Uterus (tissue), 2 donors: ENCODE data around the gene CEACAM18.

Experiments used
- POLR2A ChIP-seq, 2 donors: fragments of 450-650 bp; IDR thresholded peaks; one replicate each; pipeline ENCODE4 v1.6.1; 2016; ENCODE audit warnings: antibody characterized with exemption in 2 of 2, mild to moderate bottlenecking in 1 of 2, moderate library complexity in 1 of 2
- TF ChIP-seq, protein P1 (sequence below), 4 experiments: fragments of 200-600 bp in 2 of 4; fragments of 450-650 bp in 2 of 4; sonication (generic) in 2 of 4; IDR thresholded peaks; one replicate each; pipeline ENCODE4 v1.5.1; 2016 to 2019; ENCODE audit warnings: antibody characterized with exemption in 4 of 4, mild to moderate bottlenecking in 2 of 4, moderate library complexity in 1 of 4

DNA sequence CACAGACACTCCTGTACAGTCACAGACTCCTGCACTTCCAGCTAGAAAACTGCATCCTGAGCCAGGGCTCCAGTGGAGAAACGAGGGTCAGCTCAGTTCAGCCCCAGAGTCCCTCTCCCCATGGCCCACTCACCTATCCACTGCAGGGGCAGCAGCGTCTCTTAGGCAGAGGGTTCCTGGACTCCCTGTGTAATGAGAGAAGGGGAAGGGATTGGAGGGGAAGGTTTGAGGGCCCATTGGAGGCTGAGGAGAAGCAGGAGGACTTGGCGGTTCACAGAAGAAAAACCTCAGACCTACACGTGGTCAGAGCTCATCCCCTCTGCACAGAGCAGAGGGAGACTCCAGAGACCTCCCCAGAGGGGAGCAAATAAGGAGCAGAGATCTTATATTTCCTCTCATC, 9.2 kb upstream of the CEACAM18 start:
- TF ChIP-seq POLR2A (IDR thresholded peaks at IDR 0.05): no peak
- TF ChIP-seq, protein P1, sequence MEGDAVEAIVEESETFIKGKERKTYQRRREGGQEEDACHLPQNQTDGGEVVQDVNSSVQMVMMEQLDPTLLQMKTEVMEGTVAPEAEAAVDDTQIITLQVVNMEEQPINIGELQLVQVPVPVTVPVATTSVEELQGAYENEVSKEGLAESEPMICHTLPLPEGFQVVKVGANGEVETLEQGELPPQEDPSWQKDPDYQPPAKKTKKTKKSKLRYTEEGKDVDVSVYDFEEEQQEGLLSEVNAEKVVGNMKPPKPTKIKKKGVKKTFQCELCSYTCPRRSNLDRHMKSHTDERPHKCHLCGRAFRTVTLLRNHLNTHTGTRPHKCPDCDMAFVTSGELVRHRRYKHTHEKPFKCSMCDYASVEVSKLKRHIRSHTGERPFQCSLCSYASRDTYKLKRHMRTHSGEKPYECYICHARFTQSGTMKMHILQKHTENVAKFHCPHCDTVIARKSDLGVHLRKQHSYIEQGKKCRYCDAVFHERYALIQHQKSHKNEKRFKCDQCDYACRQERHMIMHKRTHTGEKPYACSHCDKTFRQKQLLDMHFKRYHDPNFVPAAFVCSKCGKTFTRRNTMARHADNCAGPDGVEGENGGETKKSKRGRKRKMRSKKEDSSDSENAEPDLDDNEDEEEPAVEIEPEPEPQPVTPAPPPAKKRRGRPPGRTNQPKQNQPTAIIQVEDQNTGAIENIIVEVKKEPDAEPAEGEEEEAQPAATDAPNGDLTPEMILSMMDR (IDR thresholded peaks at IDR 0.05): no peak
